ENCODE data around the gene PPP3CA.

The PPP3CA gene

DNA sequence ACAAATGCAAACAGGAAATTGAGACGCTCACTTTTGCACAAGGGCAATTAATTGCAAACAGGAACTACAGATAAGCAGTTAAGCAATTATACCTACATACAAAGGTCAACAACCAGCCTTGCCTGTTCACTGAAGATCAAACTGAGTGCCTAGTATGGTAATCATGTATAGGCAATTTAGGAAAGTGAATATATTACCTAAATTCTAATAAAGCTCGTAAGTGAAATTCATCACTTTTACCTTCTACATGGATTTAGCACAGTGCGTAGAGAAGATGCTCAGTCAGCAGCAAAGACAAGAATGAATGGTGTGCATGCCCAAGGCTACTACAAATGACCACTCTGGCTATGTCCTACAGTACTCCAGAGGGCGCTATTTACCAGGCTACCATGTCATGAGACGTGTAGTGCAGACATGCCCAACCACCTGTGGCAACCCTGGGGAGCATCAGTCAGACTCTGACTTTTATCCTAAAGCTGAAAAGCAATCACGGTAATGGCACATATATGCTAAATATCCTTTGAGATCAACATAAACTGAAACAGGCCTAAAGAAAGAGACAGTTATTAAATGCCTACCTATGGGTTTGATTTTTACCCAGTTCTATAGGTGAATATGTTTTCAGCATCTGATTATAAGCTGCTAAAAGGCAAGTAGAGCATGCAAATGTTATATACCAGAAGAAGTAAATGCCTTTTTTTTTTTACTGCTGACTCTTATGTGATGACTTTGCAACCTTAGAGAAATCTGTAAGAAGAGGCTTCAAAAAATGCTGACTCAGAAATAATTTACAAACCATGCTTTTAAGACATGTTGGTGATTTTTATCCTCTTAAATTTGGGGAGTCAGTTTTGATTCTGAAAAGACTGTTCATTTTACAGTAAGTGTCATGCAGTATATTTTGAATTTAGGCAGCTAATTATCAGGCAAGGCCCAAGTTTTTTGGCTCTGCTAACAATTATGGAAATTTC is 178.0 kb downstream of the PPP3CA start:
- DNase-seq, result peak; percentile 43

DNA sequence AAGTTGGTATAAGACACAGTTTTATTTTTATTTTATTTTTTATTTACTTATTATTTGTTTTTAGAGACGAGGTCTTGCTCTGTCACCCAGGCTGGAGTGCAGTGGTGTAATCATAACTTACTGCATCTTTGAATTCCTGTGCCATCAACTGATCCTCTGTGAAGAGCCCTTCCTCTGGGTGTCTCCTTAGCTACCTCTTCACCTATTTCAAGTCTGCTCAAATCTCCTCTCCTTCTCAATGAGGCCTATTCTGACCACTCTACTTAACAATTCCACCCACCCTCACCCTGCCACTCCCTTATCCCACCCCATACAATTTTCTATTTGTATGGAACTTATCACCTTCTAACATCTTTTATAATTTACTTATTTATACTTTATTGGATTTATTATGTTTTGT is 183.4 kb downstream of the PPP3CA start:
- DNase-seq, result no peak

DNA sequence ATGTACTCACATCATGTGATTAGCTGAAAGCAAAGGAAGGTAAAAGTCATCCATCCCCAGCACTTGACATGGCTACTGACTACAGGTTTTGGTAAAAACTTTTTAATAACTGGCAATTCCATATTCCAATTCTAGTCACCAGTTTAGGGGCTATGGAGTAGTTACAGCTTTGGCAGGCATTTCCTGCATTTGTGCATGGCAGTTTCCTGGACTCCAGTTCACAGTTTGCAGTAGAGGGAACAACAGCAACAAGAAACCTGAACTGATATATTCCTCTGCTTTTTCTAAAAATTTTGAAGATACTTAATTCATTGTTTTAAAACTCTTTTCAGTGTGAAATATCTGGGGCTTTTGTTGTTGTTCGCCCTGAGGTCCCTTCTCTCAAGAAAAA is 184.3 kb downstream of the PPP3CA start:
- DNase-seq, result no peak

DNA sequence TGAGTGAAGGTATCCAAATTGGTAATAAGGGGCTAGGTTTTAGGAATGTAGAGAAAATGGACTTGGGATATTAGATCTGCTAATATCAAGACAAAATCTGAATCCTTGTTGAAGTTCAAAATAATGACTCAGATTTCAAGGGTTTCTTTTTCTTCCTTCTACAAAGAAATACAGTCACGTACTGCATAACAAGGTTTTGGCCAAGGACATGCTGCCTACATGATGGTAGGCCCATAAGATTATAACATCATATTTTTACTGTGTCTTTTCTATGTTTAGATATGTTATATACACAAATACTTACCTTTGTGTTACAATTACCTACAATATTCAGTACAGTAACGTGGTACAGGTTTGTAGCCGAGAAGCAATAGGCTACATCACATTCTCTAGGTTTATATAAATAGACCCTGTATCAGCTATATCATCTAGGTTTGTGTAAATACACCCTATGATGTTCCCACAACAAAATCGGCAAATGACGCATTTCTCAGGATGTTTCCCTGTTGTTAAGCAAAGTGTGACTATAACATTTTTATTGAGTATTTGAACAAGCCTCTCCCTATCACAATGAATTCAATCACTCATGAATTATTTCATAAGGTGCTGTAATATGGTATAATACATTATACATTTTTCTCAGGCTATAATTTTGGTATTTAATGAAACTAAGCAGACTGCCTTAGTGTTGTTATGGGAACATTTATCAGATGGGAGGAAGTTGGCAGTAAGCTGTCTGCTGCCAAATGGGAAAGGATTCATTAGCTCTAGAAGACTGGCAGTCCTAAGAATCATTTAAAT is 186.3 kb downstream of the PPP3CA start:
- no peak for DNase-seq

DNA sequence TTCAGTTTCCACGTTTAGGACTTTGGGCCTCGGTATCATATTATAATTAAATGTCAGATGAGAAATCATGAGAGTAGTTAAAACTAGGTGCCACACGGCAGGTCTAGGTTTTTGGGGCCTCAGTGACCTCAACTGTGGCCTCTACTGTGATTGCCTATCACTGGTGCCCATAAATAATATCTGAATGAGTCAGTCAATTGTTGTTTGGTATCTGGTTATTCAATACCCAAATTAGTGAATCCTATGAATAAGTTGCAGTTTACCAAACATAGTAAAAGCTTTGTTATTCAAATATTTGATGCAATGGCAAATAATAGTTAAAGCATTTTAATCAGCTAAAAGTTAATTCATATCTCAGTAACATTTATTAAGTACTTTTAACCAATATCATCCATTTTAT is 188.8 kb downstream of the PPP3CA start:
- no peak for DNase-seq

DNA sequence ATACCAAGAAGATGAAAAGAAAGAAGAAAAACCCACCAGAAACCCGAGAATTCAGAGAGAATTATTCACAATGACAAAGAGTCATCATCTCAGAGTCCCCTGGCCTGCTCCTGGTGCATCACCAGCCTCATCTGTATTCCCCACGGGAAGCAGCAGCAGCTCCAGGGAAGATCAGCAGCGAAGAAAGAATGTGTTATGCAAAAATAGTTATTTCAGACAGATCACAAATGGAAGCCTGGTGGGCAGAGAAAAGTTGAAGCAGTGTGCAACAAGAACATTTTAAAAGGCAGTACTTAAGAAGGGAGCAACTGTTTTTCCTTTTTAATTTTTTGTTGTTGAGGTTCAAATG is 189.2 kb downstream of the PPP3CA start:
- DNase-seq, result no peak

DNA sequence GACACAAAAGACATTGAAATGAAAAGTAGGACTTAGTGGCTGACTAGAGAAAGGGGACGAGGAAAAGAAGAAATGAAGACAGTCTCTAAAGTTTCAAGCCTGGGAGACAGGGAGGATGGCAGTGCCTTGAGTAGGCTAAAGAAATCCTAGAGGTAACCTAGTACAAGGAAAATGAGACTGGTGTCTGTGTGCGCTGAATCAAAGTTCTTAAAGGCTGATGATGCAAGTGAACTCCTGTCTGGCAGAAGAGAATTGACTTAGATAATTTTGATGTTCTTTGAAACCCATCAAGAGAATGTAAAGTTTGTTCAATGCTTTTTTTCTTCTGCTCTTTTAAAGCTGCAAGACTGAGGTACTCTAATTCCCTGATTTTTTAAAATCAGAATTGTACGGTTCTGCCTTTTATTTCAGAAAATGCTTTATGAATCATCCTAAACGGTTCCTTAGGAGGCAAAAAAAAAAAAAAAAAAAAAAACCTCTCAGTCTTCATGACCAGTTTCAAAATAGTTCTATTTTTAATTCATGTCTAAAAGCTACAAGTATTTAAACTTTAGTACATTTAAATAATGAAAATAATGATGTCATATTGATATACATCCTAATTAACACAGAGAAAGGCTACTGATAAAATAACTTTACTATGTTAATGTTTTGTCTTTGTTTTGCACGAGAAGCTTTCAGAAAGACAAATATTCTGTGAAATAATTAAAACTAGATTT is 189.8 kb downstream of the PPP3CA start:
- no peak for DNase-seq

DNA sequence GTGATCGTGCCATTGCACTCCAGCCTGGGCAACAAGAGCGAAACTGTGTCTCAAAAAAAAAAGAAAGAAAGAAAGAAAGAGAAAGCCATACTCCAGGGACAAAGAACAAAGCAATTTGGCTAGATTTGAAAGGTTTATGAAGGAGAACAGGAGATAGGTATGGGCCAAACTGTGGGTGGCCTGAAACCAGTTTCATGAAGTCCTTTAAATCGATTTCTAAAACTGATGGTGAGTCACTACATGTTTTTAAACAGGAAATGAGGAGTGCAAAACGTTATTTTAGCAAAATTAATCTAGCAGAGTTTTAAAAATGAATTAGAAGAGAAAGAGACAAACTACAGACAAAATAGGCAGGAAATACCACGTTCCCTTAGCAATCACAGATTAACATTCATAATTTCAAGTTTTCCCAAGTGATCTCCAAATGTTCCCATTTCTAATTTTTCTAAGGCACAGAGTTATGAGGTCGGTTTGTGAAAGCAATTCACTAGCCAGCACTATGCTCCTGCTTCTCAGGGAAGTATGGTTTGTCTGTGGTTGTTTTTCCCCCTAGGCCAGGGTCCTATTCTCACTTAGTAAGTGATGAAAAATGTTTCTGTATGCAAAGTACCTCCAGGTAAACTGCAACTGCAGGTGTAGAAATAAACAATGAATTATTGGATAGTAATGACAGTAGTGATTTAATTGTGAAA is 190.6 kb downstream of the PPP3CA start:
- no peak for DNase-seq

DNA sequence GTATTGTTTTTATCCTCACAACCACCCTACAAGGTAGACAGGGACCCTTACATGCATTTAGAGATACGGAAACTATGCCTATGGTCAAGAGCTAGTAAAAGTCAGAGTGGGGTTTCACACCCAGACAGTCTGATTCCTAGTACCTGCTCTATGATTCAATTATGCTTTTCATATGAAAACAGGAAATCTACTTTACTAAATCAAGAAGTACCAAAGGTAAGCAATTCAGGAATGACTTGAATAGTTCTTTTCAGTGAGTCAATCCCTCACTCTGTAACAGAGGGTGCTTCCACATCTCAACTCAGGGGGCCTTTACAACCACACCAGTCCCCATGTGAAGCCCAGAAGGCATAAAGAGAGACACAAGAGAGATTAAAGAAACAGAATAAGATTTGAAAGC is 191.4 kb downstream of the PPP3CA start:
- DNase-seq, result no peak

DNA sequence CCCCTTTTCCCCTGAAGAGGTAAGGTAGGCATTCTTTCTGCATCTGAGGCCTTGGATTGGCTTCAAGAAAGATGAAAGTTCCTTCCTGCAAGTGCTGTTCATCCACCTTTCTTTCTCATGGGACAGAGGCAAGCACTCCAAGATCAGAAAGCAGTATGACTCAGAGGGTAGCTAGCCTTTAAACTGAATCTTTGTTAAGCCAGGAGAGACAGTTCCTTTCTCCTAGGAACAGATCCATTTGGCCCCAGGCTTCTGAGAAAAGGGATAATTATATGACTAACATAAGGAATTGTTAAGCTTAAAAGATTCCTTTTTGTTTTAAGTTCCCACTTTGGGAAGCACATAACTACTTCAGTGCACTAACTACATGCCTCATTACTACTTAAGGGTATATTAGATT is 192.0 kb downstream of the PPP3CA start:
- DNase-seq, result no peak

DNA sequence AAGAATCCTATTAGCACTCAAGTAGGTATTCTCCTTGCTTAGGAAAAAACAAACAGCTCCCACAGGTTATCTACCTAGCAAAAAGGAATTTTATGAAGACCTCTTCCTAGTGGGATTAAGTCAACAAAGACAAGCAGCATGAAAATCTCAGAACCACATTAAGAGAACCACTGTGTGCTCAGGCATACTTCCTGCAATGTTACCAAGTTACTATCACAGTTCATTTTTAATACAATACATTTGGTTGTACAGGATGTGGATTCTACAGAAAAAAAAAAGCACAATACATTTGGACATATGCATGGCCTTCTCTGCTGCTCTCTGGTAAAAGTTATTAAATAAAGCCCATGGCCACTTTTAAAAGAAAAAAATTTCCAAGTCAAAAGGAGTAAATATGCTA is 193.7 kb downstream of the PPP3CA start:
- DNase-seq, result no peak

DNA sequence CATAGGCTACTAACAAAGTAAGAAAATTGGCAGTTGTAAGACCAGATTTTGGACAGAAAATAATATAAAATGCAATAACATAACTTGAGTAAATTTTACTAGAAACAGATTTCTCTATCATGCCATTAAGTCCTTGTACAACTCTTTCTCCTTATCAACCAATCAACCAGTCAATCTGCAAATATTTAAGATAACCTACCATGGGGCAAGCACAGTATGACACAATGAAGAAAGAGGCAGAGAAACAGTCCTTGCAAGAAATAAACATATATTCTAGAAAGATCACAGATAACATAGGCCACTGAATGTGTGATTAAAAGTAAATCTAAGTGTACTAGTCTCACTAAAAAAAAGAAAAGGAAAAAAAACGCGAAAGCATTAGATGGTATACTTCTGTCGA is 194.8 kb downstream of the PPP3CA start:
- DNase-seq, result no peak

DNA sequence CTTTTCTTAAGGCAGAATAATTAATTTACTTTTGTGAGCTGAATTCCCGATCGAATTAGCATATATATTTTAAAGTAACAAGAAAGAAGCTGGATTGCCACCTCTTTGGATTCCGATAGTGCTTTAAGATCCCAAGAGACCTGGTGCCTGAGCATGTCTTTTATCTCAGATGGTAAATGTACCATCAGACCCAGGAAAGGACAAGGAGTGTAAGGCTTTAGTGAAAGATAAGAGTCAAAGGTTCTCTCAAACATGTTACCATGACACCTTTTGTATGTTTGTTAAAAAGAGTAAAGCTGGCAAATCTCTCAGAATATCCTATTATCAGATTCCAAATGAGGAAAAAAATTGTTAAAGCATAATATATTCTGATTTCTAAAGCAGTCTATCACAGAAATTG is 198.8 kb downstream of the PPP3CA start:
- no peak for DNase-seq

DNA sequence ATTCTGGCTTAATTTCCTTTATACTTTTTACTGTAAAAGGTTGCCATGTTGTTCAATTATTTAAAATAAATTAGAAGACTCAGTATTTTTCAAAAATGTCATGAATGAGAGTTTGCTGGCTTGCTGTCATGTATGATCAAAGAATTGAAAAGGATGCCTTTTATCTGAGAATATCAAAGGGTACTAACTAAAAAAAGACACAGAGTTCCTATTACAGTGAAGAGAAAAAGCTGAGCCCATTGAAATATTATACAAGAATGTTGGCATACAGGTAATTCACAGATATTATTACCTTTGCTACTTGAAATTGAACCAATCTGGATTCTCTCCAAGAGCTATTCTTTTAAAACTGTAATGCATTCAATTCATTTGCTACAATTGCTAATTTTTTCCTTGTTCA is 200.0 kb downstream of the PPP3CA start:
- DNase-seq, result no peak

DNA sequence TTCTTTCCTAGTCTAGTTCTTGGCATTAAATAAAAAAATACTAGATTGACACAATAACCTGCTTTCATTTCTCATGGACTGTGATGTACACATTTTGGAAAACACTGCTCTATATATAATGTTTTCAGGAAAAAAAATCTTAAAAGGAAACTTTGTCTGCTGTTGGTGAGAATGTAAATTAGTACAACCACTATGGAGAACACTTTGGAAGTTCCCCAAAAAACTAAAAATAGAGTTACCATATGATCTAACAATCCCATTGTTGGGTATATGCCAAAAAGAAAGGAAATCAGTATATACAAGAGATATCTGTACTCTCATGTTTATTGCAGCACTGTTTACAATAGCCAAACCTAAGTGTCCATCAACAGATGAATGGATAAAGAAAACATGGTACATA is 202.3 kb downstream of the PPP3CA start:
- no peak for DNase-seq

DNA sequence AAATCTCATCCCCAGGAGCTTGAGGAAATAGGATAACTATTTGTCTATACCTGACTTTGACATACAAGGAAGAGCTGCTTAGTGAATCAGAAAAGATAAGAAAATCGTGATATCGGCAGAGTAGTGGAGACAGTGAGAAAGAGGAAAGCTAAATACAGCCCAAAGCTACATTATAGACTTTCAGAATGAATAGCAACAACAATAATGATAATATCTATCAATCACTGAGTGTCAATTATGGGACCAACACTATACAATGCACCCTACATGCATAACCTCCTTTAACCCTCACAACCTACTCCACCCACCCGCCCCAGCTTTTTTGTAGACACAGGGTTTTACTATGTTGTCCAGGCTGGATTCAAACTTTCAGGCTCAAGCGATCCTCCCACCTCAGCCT is 205.1 kb downstream of the PPP3CA start:
- no peak for DNase-seq

DNA sequence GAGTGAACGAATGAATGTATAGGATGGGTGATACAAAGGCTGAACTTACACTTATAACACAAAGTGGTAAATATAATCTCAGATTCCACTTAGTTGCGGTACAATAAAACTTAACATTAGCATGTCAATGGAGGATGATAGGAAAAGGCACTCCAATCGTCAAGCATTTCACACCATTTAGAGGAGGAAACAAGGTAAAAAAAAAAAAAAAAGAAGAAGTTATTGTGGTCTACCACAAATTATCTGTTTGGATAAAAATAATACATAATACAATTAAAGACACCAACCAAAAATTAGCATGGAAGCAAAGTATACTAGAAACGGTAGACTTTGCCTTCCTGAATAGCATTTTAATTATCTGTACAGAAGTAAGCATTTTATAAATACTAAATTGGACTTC is 205.5 kb downstream of the PPP3CA start:
- DNase-seq, result no peak

DNA sequence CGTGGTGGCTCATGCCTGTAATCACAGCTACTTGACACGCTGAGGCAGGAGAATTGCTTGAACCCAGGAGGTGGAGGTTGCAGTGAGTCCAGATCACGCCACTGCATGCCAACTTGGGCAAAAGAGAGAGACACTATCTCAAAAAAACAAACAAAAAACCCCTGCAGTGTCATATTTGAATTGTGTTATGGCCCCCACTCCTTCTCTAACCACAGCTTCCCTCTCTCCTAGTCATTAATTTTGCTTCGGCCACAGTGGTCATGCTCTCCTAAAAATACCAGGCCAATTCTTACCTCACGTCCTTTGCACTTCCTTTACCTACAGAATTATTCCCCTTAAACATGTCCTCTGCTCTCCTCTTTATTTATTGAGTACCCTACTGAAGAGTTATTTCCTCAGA is 206.1 kb downstream of the PPP3CA start:
- no peak for DNase-seq

DNA sequence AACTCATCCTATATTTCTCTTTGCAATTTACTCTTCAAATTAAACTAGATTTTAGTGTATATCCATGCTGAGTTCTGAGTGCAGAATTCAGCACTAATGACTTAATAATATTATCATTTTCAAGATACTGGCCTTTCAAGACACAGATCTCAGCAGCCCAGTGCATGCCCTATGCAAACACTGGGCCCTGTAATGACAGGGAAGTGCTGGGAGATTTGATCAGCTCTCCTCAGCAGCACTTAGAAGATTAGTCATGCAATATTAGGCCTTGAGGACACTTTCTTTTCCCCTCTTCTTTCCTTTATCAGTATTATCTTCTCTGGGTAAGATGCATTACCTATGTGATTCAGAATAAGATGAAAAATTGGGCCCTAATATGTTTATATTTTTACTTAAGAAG is 207.1 kb downstream of the PPP3CA start:
- DNase-seq, result no peak

DNA sequence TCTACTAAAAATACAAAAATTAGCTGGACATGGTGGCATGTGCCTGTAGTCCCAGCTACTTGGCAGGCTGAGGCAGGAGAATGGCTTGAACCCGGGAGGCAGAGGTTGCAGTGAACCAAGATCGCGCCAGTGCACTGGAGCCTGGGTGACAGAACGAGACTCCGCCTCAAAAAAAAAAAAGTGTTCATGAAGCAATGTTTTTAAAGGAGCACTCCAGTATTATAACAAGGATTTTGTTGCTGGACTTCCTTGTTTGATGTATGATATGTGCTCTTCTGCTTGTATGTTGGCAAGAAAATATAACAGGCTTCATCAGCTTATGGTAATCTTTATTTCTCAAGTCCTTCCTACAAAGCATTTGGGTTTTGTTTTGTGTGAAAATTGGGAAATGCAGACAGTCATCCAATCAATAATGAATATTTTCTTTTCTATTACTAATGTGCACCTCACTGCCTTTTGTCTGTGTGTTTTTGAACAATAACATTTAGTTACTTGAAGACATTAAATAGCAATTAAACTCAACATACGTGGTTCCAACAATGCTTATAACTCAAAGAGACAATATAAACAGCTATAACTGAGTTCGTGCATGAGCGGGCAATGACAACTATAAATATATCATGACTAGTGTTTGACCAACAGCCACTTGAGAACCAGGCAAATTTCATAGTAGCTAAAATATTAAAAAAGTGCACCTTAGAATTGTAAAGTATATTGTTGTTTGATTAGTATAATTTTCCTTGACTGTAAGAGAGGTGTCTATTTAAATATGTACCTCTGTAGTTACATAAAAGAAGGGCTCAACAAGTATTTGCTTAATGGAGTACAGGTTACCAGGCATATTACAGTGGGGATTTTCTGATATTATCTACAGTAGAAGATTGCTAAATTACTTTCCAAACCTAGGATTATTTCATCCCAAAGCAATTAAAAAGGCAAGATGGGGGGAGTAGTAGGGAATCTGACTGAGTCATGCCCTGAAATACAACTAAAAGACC is 210.7 kb downstream of the PPP3CA start:
- no peak for DNase-seq

DNA sequence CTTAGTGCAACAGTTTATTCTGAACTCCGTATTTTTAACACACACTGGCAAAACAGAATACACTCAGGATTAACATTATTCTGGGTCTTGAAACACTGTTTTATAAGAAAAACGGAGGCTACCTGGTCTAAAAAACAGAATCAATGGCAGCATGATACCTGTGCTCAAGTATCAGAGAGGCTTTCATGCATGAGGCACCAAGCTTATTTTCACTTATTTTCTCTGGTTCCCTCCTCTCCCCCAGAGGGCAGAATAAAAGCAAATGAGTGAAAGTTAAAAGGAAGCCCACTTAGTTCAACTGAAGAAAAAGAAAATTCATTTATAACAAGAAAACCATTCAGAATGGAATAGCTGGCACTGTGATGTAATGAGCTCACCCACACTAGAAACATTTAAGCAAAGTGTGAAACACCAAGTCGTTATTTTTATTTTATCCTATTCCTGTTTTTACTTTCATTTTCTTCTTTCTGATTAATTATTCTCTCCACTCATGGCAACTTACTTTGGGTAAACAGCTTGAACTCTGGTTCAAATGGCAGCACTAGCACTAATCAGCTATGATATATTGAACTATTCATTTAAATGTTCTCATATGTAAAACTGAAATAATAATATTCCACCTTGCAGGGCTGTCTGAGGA is 211.8 kb downstream of the PPP3CA start:
- DNase-seq, result no peak

Data from central memory CD4-positive, alpha-beta T cell (primary cell).